Measurements from ENCODE around the gene SHROOM1.

DNA sequence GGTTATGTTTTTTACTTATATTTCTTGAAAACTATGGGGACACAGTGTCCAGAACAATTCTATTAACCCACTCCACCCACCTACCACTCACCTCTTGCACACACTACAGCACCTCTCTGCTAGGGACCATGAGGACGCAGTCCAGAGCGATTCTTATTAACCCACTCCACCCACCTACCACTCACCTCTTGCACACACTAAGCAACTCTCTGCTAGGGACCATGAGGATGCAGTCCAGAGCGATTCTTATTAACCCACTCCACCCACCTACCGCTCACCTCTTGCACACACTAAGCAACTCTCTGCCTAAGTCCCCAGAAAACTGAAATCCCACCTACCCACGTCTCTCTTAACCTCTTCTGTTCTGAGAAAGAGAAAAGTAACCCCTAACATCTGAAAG, 2.2 kb upstream of the SHROOM1 start:
- no peak for TF ChIP-seq POLR2AphosphoS5 (IDR thresholded peaks at IDR 0.05; ENCODE audit: low read depth, low read length)
- no peak for TF ChIP-seq SPI1 (IDR thresholded peaks at IDR 0.05; ENCODE audit: low read depth, low read length)
- no peak for TF ChIP-seq POLR2A (IDR thresholded peaks at IDR 0.05; ENCODE audit: low read depth, low read length)
- no peak for TF ChIP-seq TAF1 (IDR thresholded peaks at IDR 0.05; ENCODE audit: low read depth, low read length)
- no peak for TF ChIP-seq POU2F2 (IDR thresholded peaks at IDR 0.05; ENCODE audit: low read depth, low read length)
